ENCODE measurements around the gene C9orf50.

C9orf50 gene

DNA sequence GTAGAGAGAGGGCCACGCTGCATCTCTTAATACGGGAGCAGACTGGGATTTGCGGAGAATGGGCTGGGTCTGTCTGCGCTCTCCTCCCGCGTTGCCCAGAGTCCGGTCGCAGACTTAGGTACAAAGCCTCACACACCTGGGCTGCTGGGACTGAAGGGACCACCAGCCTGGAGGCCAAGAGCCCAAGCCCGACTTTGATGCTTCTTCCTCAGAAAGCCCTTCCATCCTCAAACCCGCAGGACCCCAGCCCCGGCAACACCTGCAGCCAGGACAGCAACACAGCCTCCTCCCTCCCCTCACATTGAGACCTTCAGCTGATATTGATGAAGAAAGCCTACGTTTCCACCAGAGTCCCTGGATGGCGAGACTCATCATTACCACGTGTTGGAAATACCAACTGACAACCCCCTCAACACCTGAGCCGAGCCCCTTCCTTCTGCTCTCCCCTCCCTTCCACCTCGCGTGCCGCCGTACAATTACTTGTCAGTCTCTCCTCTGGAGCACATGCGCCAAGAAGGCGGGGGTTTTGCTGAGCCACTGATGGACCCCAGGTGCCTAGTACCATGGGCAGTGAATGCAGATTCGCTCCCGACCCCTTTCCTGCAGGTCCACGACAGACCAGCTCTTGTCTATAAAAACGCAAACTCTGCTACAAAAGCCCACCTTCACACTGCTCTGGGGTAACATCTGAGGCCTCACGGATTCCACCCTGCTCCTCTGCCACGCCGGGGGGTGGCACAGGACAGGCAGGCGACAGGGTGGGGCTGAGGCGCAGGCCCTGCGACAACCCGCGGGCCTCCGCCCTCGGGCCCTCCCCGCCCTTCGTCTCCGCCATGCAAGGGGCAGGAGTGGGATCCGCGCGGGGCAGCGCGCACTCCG, 20.2 kb upstream of the C9orf50 start:
- TF ChIP-seq GATA2 (IDR thresholded peaks at IDR 0.05; ENCODE audit: low read depth, low read length) (no peak), GATA3 (IDR thresholded peaks at IDR 0.05; ENCODE audit: low read depth, low read length) (no peak)

DNA sequence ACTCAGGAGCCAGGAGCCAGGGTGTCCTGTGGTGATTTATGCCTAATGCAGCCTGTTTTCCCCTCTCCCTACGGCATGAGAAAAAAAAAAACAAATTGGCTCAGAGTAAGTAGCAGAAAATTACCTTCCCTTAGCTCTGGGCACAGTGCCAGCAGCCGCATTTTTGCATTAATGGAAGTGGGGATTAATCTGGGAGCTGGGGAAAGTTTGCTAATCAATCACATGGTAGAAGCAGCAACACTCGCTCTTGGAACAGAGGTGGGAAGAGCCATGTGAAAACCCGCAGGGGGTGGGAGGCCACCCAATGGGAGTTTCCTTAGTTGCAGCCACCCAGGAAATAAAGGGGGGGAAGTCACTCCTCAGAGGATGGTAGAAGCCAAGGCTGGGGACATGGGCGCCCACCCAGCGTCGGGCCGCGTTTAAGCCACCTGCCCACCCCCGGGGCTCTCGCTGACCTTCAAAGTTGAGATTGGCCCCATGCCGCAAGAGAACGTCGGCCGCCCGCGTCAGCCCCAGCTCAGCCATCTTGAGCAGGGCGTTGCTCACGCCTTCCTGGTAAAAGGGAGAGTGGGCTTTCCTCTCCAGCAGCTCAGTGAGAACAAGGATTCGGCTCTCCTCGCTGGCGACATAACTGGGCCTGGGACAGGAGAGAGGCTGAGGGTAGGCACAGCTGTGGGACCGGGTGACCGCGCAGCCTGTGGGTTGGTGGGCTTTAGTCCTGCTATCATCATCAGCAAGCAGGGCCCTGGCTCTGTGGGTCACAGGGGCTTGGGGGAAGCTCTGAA, 19.4 kb upstream of the C9orf50 start:
- TF ChIP-seq GATA2 (IDR thresholded peaks at IDR 0.05; ENCODE audit: low read depth, low read length) (no peak), GATA3 (IDR thresholded peaks at IDR 0.05; ENCODE audit: low read depth, low read length) (no peak)

DNA sequence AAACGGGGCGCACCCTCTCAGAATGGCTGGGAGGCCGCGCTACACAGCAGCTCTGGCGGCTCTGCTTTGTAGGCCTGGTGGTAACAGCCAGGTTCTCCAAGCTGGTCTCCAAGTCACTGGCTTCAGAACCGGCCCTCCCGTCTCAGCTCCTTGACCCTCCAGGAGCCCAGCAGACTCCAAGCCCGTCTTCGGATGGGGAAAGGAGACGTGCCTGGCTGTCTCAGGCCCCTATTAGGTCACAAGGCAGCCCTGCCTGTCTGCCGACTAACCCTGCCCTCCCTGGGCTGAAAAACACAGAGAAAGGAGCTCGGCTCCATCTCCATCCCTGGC, 18.8 kb upstream of the C9orf50 start:
- TF ChIP-seq GATA3 (IDR thresholded peaks at IDR 0.05; ENCODE audit: low read depth, low read length) (no peak), GATA2 (IDR thresholded peaks at IDR 0.05; ENCODE audit: low read depth, low read length) (no peak)

DNA sequence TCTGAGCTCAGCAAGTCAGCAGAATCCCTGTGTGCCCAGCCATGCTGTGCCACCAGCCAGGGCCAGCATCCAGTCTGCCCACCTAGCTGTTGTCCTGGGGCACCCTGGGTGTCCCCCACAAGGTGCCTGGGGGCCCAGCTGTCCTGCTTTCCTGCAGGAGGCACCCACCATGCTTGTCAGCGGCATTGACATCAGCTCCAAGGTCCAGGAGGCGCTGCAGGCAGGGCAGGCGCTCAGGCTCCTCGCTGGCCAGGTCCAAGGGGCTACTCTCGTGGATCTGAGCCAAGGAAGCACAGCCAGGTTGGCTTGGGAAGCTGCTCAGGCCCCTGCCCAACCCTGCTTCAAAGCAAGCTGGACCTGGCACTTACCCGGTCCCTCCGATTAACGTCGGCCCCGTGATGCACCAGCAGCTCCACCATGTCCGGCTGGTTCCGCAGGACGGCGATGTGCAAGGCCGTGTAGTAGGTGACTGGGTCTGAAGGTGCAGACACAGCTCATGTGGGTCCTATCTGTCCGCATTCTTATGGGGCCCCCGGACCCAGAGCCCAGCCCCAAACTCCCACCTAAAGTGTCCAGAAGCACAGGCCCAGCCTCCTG, 18.2 kb upstream of the C9orf50 start:
- TF ChIP-seq GATA2 (IDR thresholded peaks at IDR 0.05; ENCODE audit: low read depth, low read length) = no peak

DNA sequence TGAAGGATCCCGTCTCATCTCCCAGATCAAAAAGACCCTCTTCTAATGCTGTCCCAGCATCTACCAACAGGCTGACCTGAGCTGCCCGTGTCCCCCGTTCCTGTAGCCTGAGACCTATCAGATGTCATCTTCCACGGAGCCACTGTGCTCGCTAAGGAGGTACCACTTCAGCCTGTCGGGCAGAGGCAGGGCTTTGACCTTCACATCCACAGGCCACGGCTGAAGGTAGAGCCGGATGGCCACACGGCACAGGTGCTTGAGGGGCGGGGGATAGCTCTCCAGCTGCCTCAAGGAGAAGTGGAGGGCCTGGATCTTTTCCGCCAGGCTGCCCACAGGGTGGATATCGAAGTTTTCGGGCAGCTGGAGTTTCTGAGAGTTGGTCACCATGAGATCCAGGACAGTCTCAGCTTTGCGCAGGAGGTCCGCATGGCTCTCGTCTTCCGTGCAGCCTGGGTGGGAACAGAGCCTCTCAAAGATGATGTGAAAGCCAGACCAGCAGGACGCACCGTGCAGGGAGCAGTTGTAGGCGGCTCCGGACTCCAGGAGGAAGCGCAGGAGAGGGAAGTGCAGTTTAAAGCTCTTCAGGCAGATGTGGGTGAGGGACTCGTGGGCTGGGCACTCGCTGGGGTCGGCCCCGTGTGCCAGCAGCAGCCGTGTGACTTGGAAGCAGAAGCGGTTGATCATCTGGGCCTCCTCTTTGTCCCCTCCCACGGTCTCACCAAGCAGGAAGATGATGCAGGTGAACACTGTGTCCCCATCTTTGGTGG, 17.0 kb upstream of the C9orf50 start:
- TF ChIP-seq GATA3 (IDR thresholded peaks at IDR 0.05; ENCODE audit: low read depth, low read length) = no peak
- TF ChIP-seq GATA2 (IDR thresholded peaks at IDR 0.05; ENCODE audit: low read depth, low read length) = no peak

DNA sequence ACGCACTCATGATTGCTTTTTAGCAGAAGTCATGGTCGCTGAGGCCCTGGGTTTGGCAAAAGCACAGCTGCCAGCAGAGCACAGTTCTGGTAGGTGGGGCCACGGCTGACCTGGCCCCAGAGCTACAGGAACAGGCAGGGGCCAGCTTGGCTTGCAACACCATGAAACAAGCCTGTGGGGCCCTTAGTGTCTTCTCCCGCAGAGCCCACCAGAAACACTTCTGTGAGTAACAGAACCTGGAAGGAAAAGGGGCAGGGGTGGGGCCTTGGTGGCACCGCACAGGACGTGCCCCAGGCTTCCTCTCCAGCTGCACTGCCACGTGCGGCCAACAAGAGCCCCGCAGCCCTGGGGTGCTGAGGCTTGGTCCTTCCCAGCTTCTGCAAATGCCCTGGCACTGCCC, 16.2 kb upstream of the C9orf50 start:
- TF ChIP-seq GATA3 (IDR thresholded peaks at IDR 0.05; ENCODE audit: low read depth, low read length) (no peak), GATA2 (IDR thresholded peaks at IDR 0.05; ENCODE audit: low read depth, low read length) (no peak)

DNA sequence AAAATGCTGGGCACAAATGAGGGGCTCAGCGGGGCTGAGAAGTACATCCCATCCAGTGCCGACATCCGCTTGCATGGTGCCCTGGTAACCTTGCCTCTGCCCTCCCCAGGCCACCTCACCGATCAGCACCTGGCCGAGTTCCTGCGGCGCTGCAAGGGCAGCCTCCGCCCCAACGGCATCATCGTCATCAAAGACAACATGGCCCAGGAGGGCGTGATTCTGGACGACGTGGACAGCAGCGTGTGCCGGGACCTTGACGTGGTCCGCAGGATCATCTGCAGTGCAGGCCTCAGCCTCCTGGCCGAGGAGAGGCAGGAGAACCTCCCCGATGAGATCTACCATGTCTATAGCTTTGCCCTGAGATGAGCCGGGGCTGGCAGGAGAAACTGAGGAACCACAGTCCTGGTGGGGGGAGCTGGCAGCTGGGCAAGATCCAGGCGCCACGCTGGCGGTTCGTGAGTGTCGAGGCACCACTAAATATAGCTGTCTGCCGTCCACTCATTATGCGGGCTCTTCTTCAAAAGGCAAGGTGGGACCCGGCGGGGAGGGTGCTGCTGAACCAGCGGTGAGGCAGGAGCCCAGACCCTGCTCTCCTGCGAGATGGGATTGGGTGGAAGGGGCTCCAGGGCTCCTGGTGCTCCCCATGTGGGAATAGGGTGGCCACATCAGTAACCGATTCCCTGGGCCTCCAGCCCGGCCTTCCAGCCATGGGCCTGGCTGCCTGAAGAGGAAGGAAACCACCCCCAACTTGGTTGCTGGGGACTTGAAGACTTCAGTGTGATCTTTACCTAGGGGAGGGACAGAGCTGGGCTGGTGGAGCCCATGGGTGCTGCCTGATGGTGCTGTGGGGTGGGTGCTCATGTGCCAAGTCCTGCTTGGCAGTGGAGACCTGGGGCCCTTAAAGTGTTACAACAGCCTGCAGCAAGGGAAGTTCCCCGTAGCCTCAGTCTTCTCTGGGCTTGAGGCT, 14.5 kb upstream of the C9orf50 start:
- no peak for TF ChIP-seq GATA2 (IDR thresholded peaks at IDR 0.05; ENCODE audit: low read depth, low read length)
- no peak for TF ChIP-seq GATA3 (IDR thresholded peaks at IDR 0.05; ENCODE audit: low read depth, low read length)

DNA sequence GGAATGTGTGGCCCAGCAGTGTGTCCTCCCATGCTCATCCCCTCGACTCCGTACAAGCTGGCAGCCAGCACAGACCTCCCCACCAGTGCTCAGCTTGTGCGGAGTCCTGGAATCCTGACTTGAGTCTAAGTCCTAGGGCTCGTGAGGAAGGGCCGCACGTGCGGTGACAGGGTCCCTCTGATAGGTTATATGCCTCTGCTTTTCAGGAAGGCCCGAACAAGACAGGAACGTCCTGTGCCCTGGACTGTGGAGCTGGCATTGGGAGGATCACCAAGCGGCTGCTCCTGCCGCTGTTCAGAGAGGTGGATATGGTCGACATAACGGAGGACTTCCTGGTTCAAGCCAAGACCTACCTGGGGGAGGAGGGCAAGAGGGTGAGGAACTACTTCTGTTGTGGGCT, 12.9 kb upstream of the C9orf50 start:
- TF ChIP-seq GATA2 (IDR thresholded peaks at IDR 0.05; ENCODE audit: low read depth, low read length) (no peak), GATA3 (IDR thresholded peaks at IDR 0.05; ENCODE audit: low read depth, low read length) (no peak)

DNA sequence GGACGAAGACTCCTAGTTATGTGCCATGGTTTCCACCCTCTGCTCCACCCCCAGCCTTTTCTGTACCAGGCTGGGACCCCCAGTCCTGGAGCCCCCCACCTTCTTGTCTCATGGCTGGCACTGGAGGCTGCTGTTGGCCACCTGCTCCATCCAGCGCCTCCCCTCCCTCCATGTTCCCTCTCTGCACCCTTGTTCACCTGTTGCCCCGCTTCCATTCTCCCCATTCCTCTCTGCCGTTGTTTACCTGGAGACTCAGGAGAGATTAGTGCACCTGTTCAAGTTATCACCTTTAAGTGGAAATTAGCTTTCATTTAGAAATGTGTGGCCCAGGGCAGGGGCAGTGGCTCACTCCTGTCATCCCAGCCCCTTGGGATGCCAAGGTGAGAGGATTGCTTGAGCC, 12.3 kb upstream of the C9orf50 start:
- TF ChIP-seq GATA2 (IDR thresholded peaks at IDR 0.05; ENCODE audit: low read depth, low read length) = no peak
- TF ChIP-seq GATA3 (IDR thresholded peaks at IDR 0.05; ENCODE audit: low read depth, low read length) = no peak

DNA sequence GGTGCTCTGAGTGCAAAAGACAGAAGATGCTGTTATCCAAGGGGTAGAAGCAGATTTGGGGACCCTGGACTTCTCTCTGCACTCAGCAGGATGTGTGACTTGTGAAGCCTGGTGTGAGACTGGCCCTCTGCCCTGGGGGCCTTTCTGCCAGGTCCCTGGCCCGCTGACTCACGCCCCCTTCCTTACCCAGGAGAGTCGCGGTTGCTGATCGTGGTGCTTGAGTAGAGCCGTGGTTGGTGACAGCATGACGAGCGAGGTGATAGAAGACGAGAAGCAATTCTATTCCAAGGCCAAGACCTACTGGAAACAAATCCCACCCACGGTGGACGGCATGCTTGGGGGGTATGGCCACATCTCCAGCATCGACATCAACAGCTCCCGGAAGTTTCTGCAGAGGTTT, 11.6 kb upstream of the C9orf50 start:
- TF ChIP-seq GATA3 (IDR thresholded peaks at IDR 0.05; ENCODE audit: low read depth, low read length) (no peak), GATA2 (IDR thresholded peaks at IDR 0.05; ENCODE audit: low read depth, low read length) (no peak)

DNA sequence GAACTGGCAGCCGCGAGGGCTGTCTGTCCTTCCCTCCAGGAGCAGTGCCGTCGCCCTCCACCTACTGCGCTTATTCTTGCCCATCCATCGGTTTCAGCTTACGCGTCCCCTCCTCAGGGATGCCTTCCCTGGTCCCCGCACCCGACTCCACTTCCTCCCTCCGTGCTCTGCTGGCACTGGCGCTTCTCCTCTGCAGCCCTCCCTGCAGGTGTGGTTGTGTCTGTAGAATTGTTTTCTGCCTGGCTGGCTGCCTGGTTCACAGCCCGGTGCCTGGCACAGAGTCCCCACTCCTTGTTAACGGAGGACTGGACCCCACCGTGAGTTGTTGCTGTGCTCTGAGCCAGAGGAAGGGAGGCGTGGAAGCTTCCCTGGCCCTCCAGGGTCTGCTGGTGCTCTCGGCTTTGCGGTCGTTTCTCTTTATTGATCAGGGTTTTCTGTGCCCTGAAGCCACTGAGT, 10.8 kb upstream of the C9orf50 start:
- TF ChIP-seq GATA3 (IDR thresholded peaks at IDR 0.05; ENCODE audit: low read depth, low read length) = no peak
- TF ChIP-seq GATA2 (IDR thresholded peaks at IDR 0.05; ENCODE audit: low read depth, low read length) = no peak

DNA sequence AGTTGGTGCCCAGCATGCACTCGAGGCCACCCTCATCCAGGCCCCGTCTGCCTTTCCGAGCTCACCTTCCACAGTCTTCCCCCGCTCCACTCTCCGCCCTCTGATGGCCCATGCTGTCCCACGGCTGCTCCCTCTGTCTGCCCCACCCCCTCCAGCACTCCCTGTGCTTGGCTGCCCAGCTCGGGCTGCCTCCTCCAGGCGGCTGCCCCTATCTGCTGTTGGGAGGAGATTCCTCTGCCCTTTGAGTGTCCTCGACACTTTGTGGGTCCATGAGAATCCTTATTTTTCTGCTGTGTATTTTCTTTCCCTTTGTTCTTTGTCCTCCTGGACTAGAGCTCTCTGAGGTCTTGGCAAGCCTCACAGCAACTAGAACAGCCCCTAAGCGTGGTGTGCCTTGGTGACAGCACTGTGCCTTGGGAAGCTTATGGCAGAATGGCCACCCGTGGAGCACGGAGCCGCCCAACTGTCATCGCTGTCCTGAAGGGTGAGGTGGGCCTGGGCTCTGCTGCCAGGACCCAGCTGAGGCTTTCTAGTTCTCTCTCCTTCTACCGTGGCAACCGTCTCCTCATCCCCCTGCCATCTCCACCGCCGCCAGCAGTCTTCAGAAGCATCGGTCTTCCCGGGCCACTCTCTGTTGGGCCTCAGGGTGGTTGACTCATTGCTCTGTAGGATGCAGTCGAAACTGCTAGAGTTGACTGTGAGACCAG, 10.2 kb upstream of the C9orf50 start:
- TF ChIP-seq GATA3 (IDR thresholded peaks at IDR 0.05; ENCODE audit: low read depth, low read length) (no peak), GATA2 (IDR thresholded peaks at IDR 0.05; ENCODE audit: low read depth, low read length) (no peak)
